ENCODE results near the gene C5orf15.

C5orf15 gene

GRCh38 chr5:133993185-133993936 is 24.9 kb upstream of the C5orf15 start:
- DNase-seq = no peak

- DNase-seq = no peak
Measured at GRCh38 chr5:133992429-133993155, 24.2 kb upstream of the C5orf15 start.

DNA sequence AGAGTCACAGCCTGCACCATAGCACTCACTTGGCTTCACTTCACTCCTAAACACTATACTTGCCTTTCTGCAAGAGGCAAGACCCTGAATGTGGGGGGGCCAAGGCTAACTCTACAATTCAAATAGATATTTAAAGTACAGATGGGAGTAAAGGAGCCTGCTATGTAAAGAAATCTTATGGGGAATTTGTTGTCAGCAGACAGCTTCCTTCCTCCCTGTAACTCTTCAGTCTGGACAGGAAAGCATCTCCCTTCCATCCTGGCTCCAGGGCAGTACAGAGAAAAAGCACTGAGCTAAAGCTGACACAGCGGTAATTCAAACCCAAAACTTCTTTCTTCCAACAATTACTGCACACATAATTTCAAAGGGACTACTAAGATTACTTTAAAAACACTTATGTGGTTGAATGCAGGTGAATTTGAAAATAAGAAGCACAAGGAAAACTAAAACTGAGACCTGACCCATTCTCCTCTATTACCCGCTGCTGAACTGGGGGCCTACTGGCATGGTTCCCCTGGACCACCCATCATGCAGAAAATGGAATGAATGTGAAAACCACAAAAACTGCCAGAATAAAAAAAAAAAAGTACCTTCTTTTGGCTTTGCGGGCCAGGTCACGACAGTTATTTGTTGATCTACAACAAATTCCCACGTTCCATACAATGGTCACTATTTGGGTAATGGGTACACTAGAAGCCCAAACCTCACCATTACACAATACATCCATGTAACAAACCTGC is 22.9 kb upstream of the C5orf15 start:
- no peak for DNase-seq

DNA sequence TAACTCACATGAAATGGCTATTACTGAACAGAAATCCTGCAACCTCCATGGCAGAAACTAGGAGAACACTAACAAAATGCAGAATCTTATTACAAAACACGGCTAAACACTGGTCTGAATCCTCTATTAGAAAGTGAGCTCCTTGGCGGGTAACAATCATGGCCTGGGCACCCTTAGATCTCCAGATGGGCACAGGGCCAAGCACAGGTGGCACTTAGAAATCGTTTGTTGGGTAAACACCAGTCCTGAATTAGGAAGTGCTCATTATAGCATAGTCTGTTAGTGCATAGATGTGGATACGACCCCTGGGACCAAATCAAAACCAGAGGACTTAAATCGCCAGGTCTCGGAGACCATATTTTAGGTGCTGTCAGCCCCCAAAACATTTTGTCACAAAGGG is 22.0 kb upstream of the C5orf15 start:
- DNase-seq = no peak

- no peak for DNase-seq
Measured at GRCh38 chr5:133985540-133986180, 17.2 kb upstream of the C5orf15 start.

DNA sequence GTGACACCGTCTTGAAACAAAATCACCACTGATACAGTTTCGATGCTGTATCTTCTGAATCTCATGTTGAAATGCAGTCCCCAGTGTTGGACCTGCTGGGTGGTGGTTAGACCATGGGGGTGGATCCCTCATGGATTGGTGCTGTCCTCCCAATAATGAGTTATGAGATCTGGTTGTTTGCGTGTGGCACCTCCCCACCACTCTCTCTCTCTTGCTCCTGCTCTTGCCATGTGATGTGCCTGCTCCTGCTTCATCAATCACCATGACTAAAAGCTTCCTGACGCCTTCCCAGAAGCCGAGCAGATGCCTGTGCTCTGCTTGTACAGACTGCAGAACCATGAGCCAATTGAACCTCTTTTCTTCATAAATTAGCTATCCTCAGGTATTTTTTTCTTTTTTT is 15.2 kb upstream of the C5orf15 start:
- DNase-seq = no peak

DNA sequence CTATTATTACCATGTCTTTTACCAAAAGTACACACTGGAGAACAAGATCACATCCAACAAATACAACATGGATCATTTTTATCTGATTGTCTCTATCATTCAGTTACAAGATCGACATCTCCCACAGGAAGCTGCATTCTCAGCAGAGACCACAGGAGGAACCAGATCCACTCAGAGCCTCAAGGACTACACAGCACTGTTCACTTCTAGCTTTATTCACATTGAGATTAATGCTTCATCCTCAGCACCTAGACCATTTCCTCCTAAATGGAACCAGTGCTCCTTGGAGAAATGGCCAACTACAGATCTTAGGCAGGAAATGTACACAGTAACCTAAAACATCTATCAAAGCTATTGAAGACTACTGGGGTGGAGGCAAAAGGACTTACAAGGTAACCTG is 13.3 kb upstream of the C5orf15 start:
- DNase-seq = no peak

GRCh38 chr5:133980652-133981051 is 12.2 kb upstream of the C5orf15 start:
- no peak for DNase-seq

DNA sequence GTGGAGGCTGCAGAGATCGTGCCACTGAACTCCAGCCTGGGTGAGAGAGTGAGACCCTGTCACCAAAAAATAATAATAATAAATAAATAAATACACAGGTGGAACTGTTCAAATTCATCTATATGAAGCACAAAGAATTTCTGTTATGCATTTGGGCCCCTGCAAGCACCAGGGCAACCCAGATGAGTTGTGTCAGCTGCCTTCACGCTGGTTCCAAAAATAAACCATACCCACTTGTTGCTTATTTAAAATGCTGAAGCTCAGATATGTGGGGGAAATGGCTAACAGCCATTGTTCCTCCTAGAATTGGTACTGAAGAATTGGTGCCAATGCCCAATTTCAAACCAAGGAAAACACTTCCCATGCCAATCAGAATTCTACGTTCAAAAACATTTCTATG is 10.5 kb upstream of the C5orf15 start:
- DNase-seq = no peak

DNA sequence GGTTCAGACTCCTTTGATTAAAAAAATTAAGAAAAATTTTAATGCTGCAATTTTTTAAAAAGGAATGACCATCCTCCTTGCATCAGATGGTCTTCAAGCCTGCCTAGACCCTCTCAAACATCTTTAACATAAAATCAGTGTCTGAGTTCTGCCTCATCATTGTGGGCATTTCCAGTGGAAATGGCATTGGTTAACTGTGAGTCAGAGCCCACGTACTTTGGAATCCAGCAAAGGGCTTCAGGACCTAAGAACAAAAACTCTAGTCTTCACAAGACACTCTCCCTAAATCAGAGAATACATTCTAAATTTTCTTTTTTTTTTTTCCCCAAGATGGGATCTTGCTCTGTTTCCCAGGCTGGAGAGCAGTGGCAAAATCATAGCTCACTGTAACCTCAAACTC is 9.4 kb upstream of the C5orf15 start:
- DNase-seq = no peak

DNA sequence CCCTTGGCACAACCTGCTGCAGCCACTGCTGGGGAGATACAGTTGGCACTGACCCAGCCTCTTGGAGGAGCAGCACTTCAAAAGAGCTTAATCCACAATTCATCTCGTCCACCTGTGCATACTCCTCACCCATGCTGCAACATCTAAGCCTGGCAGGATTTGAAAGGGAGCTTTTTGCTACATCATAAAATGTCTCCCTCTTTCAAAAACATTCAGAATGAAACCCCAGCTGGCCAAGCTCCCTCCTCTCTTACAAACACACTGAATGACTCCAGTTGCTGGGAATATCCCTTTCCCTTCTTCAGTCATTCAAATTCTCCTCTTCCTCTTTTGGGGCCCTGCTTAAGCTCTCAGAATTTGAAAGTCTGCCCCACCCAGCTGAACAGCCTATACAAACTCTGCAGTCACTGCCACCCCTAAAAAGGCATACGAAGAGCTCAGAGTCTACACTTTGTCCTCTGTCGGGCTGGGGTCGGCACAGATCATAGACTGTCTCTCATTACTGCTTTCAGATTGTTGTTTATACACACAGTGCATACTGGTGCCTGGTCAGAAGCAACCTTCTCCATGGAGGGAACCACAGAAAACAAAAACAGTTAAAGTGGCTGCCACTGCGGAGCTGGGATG is 8.8 kb upstream of the C5orf15 start:
- peak in 1 of 2 experiments; percentile 22 for DNase-seq

- DNase-seq = peak; percentile 31 to 49
Measured at GRCh38 chr5:133975546-133975945, 7.1 kb upstream of the C5orf15 start.

DNA sequence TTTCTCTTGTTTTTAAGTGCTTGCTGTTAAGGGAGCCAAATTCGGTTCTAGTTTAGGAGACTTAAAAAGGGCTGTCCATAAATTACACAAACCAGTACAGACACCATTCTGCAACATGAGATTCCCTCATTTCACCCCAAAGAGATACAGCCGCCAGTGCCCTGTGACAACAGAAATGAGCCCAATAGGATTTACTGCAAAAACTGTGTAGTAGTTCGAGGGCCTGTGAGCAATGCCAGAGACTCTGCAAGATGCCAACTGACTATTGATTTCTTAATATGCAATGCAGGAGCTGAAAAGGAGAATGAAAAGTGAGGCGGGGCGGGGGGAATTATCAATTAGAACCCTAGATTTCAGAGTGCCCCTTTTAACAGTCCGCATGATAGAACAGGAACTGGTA is 5.7 kb upstream of the C5orf15 start:
- no peak for DNase-seq

DNA sequence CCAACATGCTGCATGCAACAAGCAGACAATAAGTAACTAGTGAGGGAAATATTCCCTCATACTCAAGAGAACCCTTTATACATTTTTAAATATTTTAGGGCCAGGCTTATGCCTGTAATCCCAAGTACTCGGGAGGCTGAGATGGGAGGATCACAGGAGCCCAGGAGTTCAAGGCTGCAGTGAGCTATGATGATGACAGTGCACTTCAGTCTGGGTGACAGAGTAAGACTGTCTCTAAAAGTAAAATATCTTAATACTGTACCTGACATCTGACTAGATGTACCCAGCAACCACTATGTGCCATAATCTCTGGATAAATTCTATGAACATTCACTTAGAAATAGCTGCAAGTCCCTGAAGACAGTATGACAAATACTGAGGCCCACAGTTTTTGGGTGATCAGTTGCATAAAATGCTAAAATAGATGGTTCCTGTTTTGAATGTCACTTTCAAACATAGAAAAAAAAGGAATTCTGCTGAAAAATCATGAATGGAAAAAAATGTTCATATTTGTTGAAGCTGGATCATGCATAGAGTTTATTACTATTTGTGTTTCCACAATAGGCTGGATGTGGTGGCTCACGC is 2.0 kb upstream of the C5orf15 start:
- no peak for DNase-seq

- DNase-seq = no peak
Measured at GRCh38 chr5:133969654-133970324, 1.4 kb upstream of the C5orf15 start.

DNA sequence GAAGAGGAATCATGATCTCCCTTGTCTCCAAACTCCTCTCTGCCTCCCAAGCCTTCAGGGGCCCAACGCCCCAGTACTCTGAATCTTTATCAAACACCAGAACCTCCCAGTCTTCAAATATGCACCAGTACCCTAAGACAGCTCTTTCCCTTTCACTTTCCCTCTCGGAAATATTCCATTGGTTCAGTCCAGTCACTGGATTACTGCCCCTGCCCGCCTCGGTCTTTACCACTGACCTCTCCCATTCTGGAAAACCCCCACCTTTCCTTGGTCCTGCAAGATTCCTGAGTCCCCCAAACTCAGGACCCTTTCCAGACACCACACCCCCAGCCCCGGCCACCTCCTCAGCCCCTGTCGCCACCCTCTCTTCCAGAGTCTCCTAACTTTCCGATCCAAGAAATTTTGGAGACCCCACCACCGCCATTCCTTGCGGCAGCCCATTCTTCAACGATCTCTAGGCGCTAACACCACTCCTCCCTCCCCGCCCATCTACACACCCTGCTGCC is 674 bp downstream of the C5orf15 start:
- no peak for DNase-seq

DNA sequence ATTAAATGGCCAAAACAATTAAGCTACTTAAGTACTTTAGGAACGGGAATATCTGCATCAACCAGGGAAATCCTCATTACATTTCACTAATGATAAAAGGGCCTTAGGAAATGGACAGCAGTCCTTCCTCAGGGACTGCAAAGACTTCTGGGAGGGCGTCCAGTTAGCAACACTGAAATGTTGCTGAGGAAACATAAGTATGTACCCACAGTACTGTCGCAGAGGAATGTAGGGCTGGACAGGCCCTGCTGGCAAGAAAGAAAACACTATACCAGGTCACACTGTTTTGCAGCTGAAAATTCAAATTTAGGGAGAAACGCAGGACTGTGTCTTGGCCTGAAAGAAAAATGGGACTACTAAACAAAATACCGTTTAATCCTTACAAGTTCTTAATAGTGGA is 1.3 kb downstream of the C5orf15 start:
- no peak for DNase-seq

DNA sequence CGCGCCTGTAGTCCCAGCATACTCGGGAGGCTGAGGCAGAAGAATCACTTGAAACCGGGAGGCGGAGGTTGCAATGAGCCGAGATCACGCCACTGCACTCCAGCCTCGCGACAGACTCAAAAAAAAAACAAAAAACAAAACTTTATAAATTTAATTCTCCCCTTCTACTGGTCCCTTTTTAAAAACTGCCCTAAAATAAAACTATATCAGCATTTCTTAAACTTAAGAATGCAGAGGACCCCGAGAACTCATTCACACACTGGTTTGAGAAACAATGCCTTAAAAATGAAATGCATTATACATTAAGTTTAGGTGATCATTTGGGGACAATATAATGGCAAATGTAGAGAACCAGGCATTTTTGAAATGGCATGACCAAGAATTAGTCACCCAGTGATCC is 2.3 kb downstream of the C5orf15 start:
- no peak for DNase-seq

DNA sequence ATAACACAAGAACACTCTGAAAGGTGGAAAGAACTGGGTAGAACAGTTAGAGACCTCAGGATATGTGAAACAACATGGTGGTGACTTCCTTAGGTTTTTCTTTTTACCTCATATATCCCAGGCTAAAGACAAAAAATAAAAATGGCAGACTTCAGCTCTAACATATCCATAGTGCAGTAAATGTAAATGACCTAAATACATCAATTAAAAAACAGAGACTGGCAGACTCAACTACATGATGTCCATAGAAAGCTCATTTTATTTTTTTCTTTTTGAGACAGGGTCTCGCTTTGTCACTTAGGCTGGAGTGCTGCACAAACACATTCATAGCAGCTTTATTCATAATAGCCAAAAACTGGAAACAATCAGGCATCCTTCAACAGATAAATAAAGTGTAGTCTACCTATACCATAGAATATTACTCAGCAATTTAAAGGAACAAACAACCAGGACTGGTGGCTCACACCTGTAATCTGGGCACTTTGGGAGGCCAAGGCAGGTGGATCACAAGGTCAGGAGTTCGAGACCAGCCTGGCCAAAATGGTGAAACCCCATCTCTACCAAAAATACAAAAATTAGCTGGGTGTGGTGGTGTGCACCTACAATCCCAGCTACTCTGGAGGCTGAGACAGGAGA is 4.8 kb downstream of the C5orf15 start:
- DNase-seq = no peak

DNA sequence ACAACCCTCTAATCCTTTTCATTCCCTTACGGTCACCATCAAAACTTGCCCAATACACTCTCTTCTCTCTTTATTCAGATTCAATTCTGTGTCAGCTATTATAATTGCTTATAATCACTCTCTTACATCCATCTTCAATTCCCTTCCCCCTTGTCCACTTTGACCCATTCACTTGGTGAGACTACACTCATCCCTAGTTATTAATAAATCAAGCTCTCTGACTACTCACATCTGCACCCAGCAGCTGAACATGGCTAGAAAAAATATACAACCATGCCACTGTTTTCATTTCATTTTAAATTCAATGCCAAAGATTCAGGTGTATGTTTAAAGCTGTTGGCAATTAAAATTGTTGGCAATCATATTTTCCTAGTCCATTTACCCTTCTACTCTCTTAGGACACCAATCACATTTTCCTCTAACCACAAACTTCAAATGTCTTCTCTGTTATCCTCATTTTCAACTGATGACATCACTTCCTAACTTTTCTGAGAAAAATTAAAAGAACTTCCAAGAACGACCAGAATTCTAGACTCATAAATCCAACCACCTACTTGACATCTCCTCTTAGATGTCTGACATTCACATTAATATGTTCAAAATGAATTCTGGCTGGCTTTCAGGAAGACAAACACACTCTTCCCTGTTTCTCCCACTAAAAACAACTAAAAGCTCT is 5.5 kb downstream of the C5orf15 start:
- no peak for DNase-seq

GRCh38 chr5:133962131-133962530 is 6.3 kb downstream of the C5orf15 start:
- no peak for DNase-seq

Measured in activated CD4-positive, alpha-beta T cell treated with anti-CD3 and anti-CD28 coated beads, Interleukin-2, amount 50 U/mL, for 48 hours (primary cell).